Sigmoid colon (tissue), 7 donors: ENCODE data around the gene UQCC2. TPM values are rescaled to one million over a fixed set of nuclear protein-coding genes. Genes with fewer than 3 reads are reported as not detected.

ENCODE experiments used
- DNase-seq: peaks from one replicate; pipeline ENCODE4 v3.0.0-alpha.2; 2019
- H3K27ac ChIP-seq, 4 donors: fragments of 200-600 bp; sonication (generic); one replicate each; pipeline ENCODE4 v1.5.1; 2016 to 2019; ENCODE audit warnings: mild to moderate bottlenecking in 1 of 4
- H3K27me3 ChIP-seq, 3 donors: fragments of 200-600 bp; sonication (generic); one replicate each; pipeline ENCODE4 v1.5.1; 2019; ENCODE audit warnings: mild to moderate bottlenecking in 1 of 3
- H3K36me3 ChIP-seq, 4 donors: fragments of 200-600 bp; sonication (generic); one replicate each; pipeline ENCODE4 v1.5.1; 2016 to 2019
- H3K4me1 ChIP-seq, 4 donors: fragments of 200-600 bp; sonication (generic); one replicate each; pipeline ENCODE4 v1.5.1; 2017 to 2019
- H3K4me3 ChIP-seq, 4 donors: fragments of 200-600 bp; sonication (generic); one replicate each; pipeline ENCODE4 v1.5.1; 2017 to 2019; ENCODE audit warnings: mild to moderate bottlenecking in 2 of 4, moderate library complexity in 1 of 4
- H3K9me3 ChIP-seq, 4 donors: fragments of 200-600 bp in 3 of 4; sonication (generic) in 3 of 4; one replicate each; pipeline versions ENCODE4 v1.5.1 to v1.6.1; 2013 to 2019
- EP300 ChIP-seq, 4 donors: sonication (generic); formaldehyde crosslinking; IDR thresholded peaks; one replicate each; pipeline ENCODE4 v1.6.1; 2017; ENCODE audit warnings: antibody characterized with exemption in 4 of 4
- POLR2A ChIP-seq, 2 donors: fragments of 450-650 bp; IDR thresholded peaks; one replicate each; pipeline ENCODE4 v1.6.1; 2016; ENCODE audit warnings: antibody characterized with exemption in 2 of 2, mild to moderate bottlenecking in 2 of 2, moderate library complexity in 2 of 2
- POLR2AphosphoS5 ChIP-seq, 4 donors: sonication (generic); formaldehyde crosslinking; IDR thresholded peaks; one replicate each; pipeline ENCODE4 v1.6.1; 2017; ENCODE audit warnings: antibody characterized with exemption in 4 of 4
- WGBS, 2 donors: extraction: QIAGEN DNeasy Blood & Tissue Kit; methylation state at CpG; one replicate each; pipeline ENCODE4 v1.1.7; 2013; 5-methylcytosine and 5-hydroxymethylcytosine counted together
- intact Hi-C: fragments of 100-400 bp; cut with DNase I; formaldehyde crosslinking; loops from one replicate; pipeline ENCODE4 v1.15.1; 2023
- polyA plus RNA-seq, 3 donors: library from polyadenylated mRNA; stranded (reverse); fragments of 200-250 nt; gene quantifications; one replicate each; pipeline ENCODE4 v1.2.3, GENCODE V29; 2013
- total RNA-seq, 4 donors: library from RNA; depleted of rRNA; stranded (reverse); fragments of >200 nt; gene quantifications; one replicate each; pipeline ENCODE4 v1.1.0, GENCODE V29; 2016
- TF ChIP-seq, protein P1 (sequence below), 4 experiments: fragments of 450-650 bp in 3 of 4; fragments of 200-600 bp in 1 of 4; IDR thresholded peaks; one replicate each; pipeline ENCODE4 v1.5.1; 2016 to 2019; ENCODE audit warnings: antibody characterized with exemption in 4 of 4, mild to moderate bottlenecking in 3 of 4, moderate library complexity in 2 of 4
- donor health status: healthy with polysubstance abuse.
- donor health status: Bipolar disorder and iron deficiency.
- donor health status: healthy.

UQCC2 gene
- total and polyA plus RNA-seq, 7 donors = 9.5 to 90.9 (median 34.9) TPM

DNA sequence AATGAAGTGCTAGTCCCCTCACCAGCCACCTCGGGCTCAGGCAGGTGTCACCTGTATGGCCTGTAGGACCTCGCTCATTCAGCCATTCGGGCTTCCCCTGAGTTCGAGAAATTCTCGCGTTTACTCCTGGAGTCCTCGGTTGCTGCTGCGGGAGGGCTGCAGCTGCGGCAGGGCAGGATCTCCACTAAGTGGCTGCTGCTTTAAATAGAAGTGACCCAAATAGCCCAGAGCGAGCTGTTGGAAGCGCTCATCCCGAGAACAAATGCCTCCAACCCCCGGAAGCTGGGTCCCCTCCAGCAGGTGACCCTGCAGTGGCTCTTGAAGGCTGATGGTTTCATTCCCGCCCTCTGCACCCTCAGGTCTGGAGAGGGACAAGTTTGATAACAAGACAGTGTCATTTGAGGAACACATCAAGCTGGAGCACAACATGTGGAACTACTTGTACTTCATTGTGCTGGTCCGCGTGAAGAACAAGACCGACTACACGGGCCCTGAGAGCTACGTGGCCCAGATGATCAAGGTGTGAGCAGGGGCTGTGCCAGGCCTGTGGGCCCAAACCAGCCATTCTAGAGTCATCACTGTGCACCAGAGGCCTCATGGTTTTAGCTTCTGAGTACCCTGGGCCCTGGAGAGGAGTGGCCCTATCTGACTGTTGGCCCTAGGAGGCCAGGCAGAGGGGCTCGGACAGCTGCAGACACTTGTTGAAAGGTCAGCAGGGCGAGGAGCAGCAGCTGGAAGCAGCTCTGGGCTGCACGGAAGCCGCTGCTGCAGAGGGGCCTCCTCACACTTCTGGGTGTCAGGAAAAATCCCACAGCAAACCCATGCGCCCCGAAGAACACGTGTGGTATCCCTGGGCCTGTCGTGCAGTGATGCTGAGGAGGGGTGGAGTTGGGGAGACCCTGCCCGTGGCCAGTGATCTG, 18.1 kb downstream of the UQCC2 start:
- Histone ChIP-seq H3K27ac (no peak overlapping the region), H3K36me3 (peaks cover 0 to 47% (median 3%) of the 10 kb centered on the region in 4 donors), H3K27me3 (no peaks in the 10 kb centered on the region), H3K4me3 (no peak overlapping the region), H3K9me3 (no peaks in the 10 kb centered on the region), H3K4me1 (peaks cover 0 to 39% (median 15%) of the 10 kb centered on the region in 4 donors)
- intact Hi-C loops = no loop called here
- no peak for DNase-seq
- WGBS, 2 donors = 73 to 79% methylated on average over 28 of the region's 28 CpGs
- no peak for TF ChIP-seq POLR2A (IDR thresholded peaks at IDR 0.05)
- TF ChIP-seq, protein P1, sequence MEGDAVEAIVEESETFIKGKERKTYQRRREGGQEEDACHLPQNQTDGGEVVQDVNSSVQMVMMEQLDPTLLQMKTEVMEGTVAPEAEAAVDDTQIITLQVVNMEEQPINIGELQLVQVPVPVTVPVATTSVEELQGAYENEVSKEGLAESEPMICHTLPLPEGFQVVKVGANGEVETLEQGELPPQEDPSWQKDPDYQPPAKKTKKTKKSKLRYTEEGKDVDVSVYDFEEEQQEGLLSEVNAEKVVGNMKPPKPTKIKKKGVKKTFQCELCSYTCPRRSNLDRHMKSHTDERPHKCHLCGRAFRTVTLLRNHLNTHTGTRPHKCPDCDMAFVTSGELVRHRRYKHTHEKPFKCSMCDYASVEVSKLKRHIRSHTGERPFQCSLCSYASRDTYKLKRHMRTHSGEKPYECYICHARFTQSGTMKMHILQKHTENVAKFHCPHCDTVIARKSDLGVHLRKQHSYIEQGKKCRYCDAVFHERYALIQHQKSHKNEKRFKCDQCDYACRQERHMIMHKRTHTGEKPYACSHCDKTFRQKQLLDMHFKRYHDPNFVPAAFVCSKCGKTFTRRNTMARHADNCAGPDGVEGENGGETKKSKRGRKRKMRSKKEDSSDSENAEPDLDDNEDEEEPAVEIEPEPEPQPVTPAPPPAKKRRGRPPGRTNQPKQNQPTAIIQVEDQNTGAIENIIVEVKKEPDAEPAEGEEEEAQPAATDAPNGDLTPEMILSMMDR (IDR thresholded peaks at IDR 0.05) = no peak
- no peak for TF ChIP-seq EP300 (IDR thresholded peaks at IDR 0.05)
- TF ChIP-seq POLR2AphosphoS5 (IDR thresholded peaks at IDR 0.05) = no peak

DNA sequence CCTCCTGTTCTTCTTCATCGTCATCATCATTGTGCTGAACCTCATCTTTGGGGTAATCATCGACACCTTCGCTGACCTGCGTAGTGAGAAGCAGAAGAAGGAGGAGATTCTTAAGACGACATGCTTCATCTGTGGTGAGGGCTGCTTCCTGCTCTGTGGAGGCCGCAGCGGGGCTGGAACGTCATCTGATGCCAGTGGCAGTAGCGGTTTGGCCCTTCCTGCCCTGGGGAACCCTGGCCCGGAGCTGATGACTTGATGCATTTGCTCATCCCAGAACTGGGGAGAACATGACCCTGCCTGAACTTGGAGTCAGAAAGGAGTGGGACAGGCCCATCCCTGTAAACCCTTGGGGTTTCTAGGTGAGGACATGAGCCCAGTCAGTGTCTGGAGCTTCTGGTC, 18.7 kb downstream of the UQCC2 start:
- no peak for DNase-seq
- Histone ChIP-seq H3K36me3 (peaks cover 0 to 40% (median 3%) of the 10 kb centered on the region in 4 donors), H3K4me3 (no peak overlapping the region), H3K4me1 (peaks cover 0 to 39% (median 15%) of the 10 kb centered on the region in 4 donors), H3K27ac (no peak overlapping the region), H3K9me3 (no peaks in the 10 kb centered on the region), H3K27me3 (no peaks in the 10 kb centered on the region)
- intact Hi-C loops = no loop called here
- WGBS, 2 donors = 50 to 75% methylated on average over 10 of the region's 10 CpGs
- TF ChIP-seq, protein P1 (IDR thresholded peaks at IDR 0.05) = no peak
- TF ChIP-seq POLR2A (IDR thresholded peaks at IDR 0.05) (no peak), EP300 (IDR thresholded peaks at IDR 0.05) (no peak), POLR2AphosphoS5 (IDR thresholded peaks at IDR 0.05) (no peak)

DNA sequence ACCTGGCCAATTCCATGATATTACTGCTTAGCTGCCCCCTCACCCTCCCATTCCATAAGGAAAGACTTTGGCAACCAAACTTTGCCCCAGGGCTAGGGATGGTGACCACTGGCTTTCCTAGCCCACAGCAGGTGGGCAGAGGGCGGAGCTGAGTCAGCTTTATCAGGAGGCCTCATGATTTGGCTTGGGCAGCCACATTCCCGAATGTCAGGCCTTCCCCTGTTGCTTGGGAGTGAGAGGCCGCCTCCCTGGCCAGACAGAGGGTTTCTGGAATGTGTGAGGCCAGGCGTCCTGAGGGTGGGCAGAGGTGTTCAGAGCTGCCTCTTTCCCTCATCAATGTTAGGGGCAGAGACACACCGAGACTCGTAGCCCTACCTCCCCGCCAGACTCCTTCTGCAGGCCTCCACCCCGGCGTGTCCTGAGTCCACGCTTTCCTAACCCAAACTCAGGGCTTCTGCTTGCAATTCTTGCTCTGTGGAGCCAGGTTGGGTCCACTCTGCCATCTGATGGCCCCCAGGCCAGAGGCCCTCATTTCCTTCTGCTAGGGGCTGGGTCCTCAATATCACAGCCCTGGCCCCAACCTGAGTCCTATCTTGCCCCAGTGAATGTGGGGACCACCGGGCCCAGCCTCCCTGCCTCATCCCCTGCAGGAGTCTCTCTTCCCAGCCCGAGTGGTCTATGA, 19.3 kb downstream of the UQCC2 start:
- intact Hi-C loops = no loop called here
- H3K27me3 ChIP-seq = no peaks in the 10 kb centered on the region
- TF ChIP-seq EP300 (IDR thresholded peaks at IDR 0.05) (no peak), POLR2AphosphoS5 (IDR thresholded peaks at IDR 0.05) (no peak), POLR2A (IDR thresholded peaks at IDR 0.05) (no peak)
- TF ChIP-seq, protein P1 (IDR thresholded peaks at IDR 0.05) = no peak
- peaks cover 0 to 35% (median 13%) of the 10 kb centered on the region in 4 donors for H3K4me1 ChIP-seq
- H3K4me3 ChIP-seq = no peak overlapping the region
- no peak for DNase-seq
- H3K9me3 ChIP-seq = no peaks in the 10 kb centered on the region
- peaks cover 0 to 34% (median 3%) of the 10 kb centered on the region in 4 donors for H3K36me3 ChIP-seq
- H3K27ac ChIP-seq = no peak overlapping the region
- WGBS, 2 donors = 84 to 88% methylated on average over 12 of the region's 12 CpGs

DNA sequence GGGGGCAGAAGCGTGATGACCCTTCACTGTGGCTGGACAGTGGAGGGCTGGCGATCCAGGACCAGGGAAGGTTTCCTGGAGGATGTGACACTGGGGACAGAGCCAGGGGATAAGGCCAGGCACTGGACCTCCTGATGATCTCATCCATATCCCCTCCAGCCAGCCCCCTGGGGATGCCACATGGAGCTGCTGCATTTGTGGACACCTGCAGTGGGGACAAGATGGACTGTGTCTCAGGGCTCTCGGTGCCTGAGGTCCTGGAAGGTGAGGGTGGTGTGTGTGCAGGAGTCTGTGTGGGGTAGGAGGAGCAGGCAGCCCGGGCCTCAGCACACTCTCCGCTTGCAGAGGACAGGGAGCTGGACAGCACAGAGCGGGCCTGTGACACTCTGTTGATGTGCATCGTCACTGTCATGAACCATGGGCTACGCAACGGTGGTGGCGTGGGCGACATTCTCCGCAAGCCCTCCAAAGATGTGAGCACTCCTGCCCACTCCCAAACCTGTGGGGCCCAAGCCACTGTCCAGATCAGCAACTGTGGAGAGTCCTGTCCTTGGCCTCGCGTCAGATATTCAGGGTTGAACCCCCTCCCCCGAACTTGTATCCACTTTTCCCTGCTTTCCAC, 19.9 kb downstream of the UQCC2 start:
- Histone ChIP-seq H3K27ac (no peak overlapping the region), H3K9me3 (no peaks in the 10 kb centered on the region), H3K4me3 (no peak overlapping the region), H3K4me1 (peaks cover 0 to 29% (median 6%) of the 10 kb centered on the region in 4 donors), H3K27me3 (no peaks in the 10 kb centered on the region), H3K36me3 (peaks cover 0 to 29% (median 3%) of the 10 kb centered on the region in 4 donors)
- intact Hi-C loops = no loop called here
- no peak for TF ChIP-seq POLR2A (IDR thresholded peaks at IDR 0.05)
- TF ChIP-seq, protein P1 (IDR thresholded peaks at IDR 0.05) = no peak
- no peak for TF ChIP-seq POLR2AphosphoS5 (IDR thresholded peaks at IDR 0.05)
- TF ChIP-seq EP300 (IDR thresholded peaks at IDR 0.05) = no peak
- WGBS, 2 donors = 85 to 96% methylated on average over 15 of the region's 15 CpGs
- no peak for DNase-seq
